GM20431 (cell line): ENCODE measurements around the gene AIPL1.
"Not testable (repeated sequence)": the region's sequence is repeated elsewhere in the genome, so short reads cannot be mapped to it uniquely, and the experiment has no call there.

Experiments used
- in situ Hi-C: fragments of 300-500 bp; cut with MseI, MboI; formaldehyde crosslinking; loops from one replicate; pipeline ENCODE4 v1.15.0; 2020; ENCODE audit warnings: low sequenced_read_pairs; ENCODE audit not compliant: unreplicated experiment

The AIPL1 gene

GRCh38 chr17:6435051-6435450 is at the start of gene AIPL1:
Gene AIPL1 (minus strand): TSS chr17:6435121. CDS start chr17:6435104, 17 bp downstream.
- in situ Hi-C loops, result loop anchor here (10.0 kb wide), 1 partner anchor 850 kb away; the partner anchor contains the start of gene NLRP1

DNA sequence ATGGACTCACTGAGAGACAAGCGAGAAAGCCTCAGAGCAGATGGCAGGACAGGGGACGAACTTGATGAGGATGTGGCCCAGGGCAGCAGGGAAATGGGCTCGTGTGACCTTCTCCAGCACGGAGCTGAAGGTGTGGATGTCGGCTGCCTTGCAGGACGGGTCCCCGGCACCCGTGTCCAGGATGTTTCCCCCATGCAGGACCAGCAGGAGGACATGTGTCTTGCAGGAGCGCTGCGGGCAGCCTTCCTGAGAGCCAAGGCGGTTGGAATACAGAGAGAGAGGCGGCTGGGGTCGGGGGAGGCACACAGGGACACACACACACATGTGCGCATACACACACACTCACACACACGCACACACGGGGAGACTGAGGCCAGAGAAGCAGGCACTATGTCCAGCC is 48.6 kb upstream of the AIPL1 start:
- in situ Hi-C loops, result no loop called here

DNA sequence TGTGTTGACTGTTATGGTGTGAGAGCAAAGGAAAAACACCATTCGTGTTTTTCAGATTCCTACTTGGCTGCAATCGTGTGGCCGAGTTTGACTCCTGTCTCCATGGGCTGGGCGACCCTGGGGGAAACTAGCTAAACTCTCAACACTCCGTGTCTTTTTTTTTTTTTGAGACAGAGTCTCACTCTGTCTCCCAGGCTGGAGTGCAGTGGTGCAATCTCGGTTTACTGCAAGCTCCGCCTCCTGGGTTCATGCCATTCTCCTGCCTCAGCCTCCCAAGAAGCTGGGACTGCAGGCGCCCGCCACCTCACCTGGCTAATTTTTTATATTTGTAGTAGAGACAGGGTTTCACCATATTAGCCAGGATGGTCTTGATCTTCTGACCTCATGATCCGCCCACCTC is 47.9 kb upstream of the AIPL1 start:
- in situ Hi-C loops, result not testable (repeated sequence)

DNA sequence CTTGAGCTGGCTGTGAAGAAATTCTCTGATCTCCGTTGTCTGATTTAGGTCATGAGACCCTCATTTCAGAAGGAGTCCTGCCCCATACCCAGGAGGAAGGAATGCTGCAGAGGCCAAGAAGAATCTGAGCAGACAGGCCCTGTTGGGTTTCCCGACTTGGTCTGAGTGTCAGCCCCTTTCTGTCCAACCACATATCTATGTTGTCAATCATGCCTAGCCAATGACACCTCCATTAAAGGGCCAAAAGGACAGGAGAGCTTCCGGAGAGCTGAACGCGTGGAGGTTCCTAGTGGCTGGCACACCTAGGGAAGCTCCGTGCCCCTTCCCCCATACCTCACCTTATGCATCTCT is 47.2 kb upstream of the AIPL1 start:
- in situ Hi-C loops, result no loop called here

- in situ Hi-C loops, result no loop called here
These were observed 45.4 kb upstream of the AIPL1 start for GRCh38 chr17:6480303-6480675.

DNA sequence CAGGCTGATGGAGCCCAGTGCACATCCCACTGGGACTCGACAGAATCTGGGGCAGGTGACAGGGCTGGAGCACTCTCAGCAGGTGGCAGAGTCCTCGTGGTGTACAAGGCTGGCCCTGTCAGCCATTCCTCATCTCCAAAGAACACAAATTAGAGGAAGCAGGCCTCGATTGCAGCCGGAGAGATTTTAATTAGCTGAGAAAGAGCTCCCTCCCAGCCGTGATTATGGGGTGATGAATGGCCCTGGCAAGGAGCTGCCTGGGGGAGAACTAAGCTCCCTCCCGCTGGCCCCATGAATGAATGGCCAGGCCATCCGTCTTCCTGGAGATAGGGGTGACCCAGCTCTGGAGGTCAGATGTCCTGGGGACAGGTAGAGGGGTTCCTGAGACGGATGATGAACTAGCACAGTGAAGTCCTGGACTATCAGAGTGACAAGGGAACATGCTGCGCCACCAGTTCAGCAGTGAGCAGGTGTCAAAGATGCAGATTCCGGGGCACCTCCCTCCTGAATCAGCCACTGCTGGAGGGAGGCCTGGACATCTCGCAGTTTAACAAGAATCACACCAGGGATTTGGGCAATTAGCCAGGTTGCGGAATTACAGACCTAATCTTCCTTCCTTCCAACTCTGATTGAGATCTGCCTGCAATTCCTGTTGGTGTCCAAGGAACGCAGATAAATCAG is 44.8 kb upstream of the AIPL1 start:
- in situ Hi-C loops, result no loop called here

DNA sequence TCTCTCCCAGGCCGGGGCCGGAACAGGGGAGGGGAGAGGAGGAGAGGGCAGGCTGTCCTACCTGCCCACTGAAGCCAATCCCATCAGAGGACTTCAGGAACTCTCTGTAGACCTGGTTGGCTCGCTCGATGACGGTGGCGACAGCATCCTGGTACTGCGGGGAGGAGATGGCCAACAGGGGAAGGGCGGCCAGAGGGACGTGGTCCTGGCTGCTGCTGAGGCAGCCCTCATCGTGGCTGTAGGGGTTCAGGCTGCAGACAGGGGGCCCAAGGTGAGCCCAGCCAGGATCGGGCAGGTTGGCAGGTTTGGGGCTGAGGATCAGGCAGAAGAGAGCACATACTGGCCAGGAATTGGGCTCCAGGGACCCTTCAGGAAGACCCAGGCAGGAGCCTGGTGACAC is 43.6 kb upstream of the AIPL1 start:
- in situ Hi-C loops, result no loop called here

GRCh38 chr17:6477831-6478383 is 43.0 kb upstream of the AIPL1 start:
- in situ Hi-C loops, result no loop called here

DNA sequence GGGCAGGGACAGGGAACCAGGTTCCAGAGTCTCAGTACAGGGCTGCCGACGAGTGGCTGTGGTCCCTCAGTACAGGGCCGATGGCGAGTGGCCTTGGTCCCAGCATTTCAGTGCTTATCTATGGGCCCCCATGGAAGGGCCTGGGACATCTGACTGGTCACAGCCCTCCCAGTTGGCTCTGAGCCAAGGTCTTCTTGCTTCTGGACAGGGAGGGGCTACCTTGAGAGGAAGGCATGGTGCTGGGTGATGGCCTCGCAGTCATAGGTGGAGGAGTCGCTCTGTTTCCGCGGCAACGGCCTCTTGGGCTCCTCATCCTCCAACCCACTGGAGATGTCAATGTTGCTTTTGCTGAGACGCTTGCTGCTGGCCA is 41.9 kb upstream of the AIPL1 start:
- in situ Hi-C loops, result no loop called here

GRCh38 chr17:6476076-6476809 is 41.3 kb upstream of the AIPL1 start:
- in situ Hi-C loops, result no loop called here

GRCh38 chr17:6475411-6475810 is 40.5 kb upstream of the AIPL1 start:
- in situ Hi-C loops, result no loop called here

DNA sequence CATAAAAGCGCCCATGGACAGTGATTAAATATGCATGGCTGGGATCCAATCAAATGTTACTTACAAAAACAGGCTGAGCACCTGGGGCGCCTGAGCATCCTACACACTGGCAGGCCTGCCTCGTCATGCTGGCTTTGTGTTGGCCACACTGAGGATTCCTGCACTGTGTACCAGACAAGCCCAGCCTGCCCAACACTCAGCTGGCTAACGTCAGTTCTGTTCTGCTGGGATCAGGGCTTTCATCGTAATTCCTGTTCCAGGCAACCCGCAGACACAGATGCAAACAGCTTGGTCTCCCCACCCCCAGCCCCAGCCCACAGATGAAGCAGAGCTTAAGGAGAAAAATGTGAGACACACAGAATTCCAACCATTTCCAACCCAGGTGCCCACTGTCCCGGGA is 40.0 kb upstream of the AIPL1 start:
- in situ Hi-C loops, result no loop called here

GRCh38 chr17:6474376-6474775 is 39.5 kb upstream of the AIPL1 start:
- in situ Hi-C loops, result no loop called here

- in situ Hi-C loops, result no loop called here
These were observed 38.3 kb upstream of the AIPL1 start for GRCh38 chr17:6473128-6473767.

- in situ Hi-C loops, result no loop called here
These were observed 37.6 kb upstream of the AIPL1 start for GRCh38 chr17:6472517-6472916.

DNA sequence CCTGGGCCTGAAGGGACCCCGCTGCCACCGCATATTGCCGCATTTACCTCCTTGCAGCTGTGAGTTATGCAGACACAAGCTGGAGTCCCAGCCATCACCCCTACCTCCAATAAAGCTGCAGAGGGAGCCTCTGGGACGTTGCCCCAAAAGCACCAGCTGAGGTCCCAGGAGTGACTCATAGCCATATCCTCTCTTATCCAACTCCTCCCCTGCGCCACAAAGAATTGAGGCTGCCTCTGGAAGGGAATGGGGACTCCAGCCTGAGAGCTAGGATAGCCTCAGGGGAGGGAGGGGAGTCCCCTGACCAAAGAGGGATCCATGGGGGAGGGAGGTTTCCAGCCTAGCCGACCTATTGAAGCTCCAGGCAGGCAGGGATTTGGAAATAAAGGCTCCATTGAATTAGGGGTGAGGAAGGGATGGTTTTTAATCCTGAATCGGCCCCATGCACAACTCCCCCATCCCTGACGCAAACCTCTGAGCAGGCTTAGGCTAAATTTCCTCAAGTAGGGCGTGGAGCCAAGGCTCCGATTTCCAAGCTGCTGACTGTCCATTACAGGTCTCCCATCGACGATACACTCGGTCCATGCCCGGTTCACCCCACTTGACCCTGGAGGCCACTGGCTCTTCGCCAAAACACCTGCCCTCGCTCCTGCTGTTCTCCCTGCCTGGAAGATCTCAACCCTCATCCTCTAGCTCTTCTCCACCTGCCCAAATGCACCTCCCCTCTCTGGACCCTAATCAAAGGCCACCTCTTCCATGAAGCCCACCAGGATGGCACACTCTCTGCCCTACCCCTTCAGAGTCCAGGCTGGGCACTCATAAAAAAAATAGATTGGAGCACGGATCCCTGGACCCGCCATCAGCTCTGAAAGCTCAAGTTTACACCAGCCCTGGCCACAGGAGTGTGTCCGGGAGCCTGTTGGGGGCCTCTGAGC is 36.9 kb upstream of the AIPL1 start:
- in situ Hi-C loops, result no loop called here

DNA sequence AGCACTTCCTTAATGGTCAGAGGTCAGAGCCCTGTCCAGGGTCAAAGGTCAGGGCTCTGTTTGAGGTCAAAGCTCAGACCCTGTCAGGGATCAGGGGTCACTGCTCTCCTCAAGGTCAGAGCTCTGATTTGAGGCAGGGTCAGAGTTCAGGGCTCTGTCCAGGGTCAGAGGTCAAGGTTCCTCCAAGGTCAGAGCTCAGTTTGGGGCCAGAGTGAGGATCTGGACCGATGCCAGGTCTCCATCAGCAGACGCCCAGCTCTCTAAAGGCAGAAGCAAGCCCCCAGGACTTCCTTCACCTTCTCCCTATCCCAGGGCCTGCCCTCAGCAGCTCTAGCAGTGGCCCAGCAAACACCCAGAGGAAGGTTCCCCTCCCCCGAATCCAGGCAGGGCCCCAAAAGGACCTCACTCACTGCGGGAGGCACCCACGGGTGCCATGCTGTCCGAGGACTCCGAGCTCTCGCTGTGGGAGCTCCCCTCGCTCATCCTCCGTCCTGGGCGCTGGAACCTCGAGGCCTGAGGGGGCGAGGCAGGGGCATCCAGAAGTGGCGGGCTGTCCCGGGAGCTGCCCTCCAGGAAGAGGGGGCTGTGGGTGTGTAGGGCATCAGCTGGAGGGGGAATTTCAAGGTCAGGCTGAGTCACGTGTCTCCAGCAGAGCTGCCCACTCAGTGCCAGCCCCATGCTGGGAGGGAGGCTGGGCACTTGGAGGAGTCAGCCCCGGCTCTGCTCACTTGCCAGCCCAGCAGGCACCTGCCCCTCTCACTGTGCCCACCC is 36.0 kb upstream of the AIPL1 start:
- in situ Hi-C loops, result no loop called here

DNA sequence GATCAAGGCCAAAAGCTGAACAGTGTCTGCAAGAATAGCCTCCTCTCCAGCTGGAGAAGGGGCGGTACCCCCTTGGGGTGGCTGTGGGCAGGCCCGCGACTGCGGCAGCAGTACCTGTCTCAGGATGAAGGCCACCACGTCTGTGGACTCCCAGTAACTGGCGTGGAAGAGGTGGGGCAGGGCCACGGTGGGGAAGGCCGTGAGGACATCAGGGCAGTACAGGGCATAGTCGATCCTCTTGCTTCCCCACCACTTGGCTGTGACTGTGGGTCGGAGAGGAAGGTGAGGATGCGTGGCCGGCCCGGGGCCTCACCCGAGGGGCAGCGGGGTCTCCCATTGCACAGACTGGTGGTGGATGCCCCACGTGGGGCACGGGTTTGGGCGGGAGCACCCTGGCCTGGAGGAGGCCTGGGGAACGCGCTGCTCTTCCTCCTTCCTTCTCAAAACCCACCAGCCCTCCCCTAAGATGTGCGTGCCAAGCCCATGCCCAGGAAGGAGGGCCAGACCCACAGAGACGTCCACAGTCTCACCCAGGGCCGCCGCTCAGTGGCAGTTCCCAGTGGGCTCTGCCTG is 35.3 kb upstream of the AIPL1 start:
- in situ Hi-C loops, result no loop called here
